COR-L47 (cell line): ENCODE measurements around the gene TCP10L.
"Not testable (repeated sequence)": the region's sequence is repeated elsewhere in the genome, so short reads cannot be mapped to it uniquely, and the experiment has no call there.

ENCODE experiments used
- DNase-seq: peaks from one replicate; lab custom pipeline; 2025; lab: John Stamatoyannopoulos, UW

TCP10L gene

GRCh38 chr21:32585970-32586369 lies 647 bp upstream of the TCP10L start:
- DNase-seq, result no peak

GRCh38 chr21:32584472-32584871 lies 851 bp downstream of the TCP10L start:
- DNase-seq, result no peak

- DNase-seq, result no peak
These were observed 3.6 kb downstream of the TCP10L start for GRCh38 chr21:32581732-32582131.

- DNase-seq, result no peak
These were observed 4.4 kb downstream of the TCP10L start for GRCh38 chr21:32580949-32581348.

- peak; percentile 12 for DNase-seq
These were observed 7.1 kb downstream of the TCP10L start for GRCh38 chr21:32578107-32578691.

GRCh38 chr21:32576011-32576410 lies 9.3 kb downstream of the TCP10L start:
- no peak for DNase-seq

- DNase-seq, result no peak
These were observed 10.1 kb downstream of the TCP10L start for GRCh38 chr21:32574946-32575925.

- peak; percentile 69 for DNase-seq
These were observed 12.5 kb downstream of the TCP10L start for GRCh38 chr21:32572574-32573420.

GRCh38 chr21:32570456-32570855 lies 14.9 kb downstream of the TCP10L start:
- DNase-seq, result no peak

- peak; percentile 76 for DNase-seq
These were observed 15.8 kb downstream of the TCP10L start for GRCh38 chr21:32569261-32570230.

GRCh38 chr21:32567626-32568025 lies 17.7 kb downstream of the TCP10L start:
- DNase-seq, result no peak

- DNase-seq, result no peak
These were observed 18.5 kb downstream of the TCP10L start for GRCh38 chr21:32566741-32567389.

- DNase-seq, result no peak
These were observed 19.4 kb downstream of the TCP10L start for GRCh38 chr21:32565856-32566465.

- DNase-seq, result no peak
These were observed 22.4 kb downstream of the TCP10L start for GRCh38 chr21:32562915-32563314.

GRCh38 chr21:32562426-32562825 lies 22.9 kb downstream of the TCP10L start:
- DNase-seq, result no peak

GRCh38 chr21:32561476-32561875 lies 23.8 kb downstream of the TCP10L start:
- not testable (repeated sequence) for DNase-seq

GRCh38 chr21:32560896-32561295 lies 24.4 kb downstream of the TCP10L start:
- DNase-seq, result no peak

- DNase-seq, result no peak
These were observed 26.2 kb downstream of the TCP10L start for GRCh38 chr21:32559006-32559610.

GRCh38 chr21:32558106-32558505 lies 27.2 kb downstream of the TCP10L start:
- no peak for DNase-seq
